GM19240 (cell line): ENCODE measurements around the gene UMAD1.
"Not testable (repeated sequence)": the region's sequence is repeated elsewhere in the genome, so short reads cannot be mapped to it uniquely, and the experiment has no call there.

Experiments used
- DNase-seq: peaks from one replicate; pipeline ENCODE4 v3.0.0; 2011; ENCODE audit warnings: low spot score; ENCODE audit not compliant: insufficient read length

The UMAD1 gene

DNA sequence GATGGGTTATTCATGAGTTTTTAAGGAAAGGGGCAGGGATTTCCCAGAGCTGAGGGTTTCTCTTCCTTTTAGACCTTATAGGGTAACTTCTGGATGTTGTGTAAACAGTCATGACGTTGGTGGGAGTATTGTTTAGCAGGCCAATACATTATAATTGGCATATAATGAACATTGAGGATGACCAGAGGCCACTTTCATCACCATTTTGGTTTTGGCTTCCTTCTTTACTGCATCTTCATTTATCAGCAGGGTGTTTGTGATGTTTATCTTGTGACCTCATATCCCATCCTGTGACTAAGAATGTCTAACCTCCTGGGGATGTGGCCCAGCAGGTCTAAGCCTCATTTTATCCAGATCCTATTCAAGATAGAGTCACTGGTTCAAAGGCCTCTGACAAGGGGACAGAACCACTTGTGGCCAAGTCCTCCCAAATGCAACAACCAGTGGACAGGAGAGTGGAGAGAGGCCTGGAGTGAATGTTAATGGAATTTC, 155.1 kb downstream of the UMAD1 start:
- DNase-seq: no peak

DNA sequence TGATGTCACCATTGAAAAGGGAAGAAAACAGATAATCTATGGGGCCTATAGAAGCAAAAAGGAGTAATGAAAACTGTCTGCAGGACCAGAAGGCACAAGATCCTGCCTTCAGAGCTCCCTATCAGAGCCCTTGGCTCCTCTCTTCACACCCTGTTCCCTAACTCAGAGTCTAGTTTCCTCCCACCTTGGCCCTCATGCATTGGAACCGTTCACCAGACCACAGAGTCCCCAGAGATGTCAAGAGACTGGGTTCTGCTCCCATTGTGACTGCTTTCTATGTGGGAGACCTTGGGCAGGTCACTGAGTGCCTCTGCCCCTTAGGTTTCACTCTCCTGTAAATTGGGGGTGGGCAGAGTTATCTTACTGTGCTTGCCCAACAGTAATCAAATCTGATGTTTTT, 158.0 kb downstream of the UMAD1 start:
- DNase-seq: no peak

DNA sequence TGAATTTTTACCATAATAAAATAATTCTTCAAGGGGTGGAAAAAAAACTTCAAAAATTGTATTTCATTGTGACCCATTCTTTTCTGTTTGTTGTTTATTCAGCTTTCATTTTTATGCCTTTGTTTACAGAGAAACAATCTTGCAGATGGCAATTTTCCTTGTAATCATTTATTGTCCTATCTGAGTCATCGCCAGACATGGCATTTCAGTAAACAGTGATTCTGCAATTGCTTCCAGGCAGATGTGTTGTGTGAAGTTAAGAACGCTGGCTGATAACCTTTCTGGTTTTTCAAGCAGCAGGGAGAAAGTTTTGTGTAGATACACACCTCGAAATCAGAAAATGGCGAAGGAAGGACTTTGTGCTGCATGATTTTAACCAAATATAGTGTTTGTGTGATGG, 158.6 kb downstream of the UMAD1 start:
- no peak for DNase-seq

DNA sequence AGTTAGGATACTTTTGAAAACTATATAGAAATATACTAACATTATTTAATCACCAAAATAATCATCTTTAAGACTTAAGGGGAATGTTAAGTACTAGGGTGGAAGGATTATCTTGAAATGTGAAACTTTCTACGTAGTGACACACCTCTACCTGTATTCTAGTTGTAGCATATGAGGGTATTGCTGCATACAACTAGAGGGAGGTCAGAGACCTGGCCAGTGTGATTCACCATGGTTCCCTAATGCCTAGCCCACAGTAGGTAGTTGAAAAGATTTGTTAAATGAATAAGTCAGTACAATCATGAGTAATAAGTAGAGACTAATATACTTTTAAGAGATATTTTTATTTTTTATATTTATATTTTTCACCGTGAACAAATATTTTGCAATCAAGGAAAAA, 162.0 kb downstream of the UMAD1 start:
- no peak for DNase-seq

DNA sequence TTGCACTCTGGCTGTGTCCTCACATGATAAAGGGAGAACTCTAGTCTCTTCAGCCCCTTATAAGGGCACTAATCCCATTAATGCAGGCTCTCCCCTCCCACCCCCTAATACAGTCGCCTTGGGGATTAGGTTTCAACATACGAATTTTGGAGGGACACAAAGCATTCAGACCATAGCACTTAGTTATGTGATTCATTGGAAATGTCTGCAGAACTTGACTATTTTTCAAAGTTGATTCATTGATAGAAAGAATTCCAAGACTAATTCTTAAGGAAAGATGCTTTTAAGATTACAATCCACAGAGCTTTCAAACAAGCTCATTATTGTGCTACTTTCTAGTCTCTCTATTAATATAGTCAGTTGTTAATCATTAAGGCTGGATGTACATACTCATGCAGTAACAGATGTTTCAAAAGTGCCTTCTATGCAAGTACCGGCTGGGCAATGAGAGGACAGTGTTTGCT, 163.2 kb downstream of the UMAD1 start:
- DNase-seq: no peak

DNA sequence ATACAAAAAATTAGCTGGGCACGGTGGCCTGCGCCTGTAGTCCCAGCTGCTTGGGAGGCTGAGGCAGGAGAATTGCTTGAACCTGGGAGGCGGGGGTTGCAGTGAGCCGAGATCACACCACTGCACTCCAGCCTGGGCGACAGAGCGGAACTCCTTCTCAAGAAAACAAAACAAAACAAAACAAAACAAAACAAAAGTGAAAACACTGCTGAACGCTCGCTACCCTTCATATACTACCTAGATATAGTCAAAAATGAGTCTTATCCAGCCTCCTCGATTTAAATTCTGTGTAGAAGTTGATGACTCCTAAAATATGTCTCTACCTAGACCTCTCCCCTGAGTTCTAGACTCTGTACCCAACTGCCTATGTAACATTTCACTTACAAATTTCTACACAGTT, 164.3 kb downstream of the UMAD1 start:
- DNase-seq: not testable (repeated sequence)

DNA sequence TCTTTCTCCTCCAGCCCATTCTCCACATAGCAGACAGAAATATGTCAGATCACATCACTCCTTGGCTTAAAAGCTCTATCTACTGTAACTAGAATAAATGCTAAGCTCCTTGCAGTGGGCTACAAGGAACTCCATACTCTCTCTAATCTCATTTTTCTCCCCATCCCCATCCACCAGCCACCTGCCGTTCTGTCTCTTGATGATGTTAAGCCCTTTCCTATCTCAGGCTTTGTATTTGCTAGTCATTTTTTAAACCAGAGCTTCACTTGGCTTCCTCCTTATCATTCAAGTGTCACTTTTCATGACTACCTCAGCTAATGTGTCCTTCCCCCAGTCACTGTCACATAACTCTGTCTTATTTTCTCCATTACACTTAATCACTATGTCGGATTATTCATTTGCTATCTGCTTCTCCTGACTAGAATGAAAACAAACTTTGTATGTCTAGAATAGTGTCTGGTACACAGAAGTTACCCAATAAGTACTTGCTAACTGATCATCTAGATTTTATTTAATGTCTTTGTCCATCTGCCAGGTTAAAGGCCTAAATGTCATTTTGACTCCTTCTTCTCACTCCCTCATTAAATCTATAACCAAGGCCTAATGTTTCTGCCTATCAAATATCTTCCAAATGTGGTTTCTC, 165.1 kb downstream of the UMAD1 start:
- no peak for DNase-seq

DNA sequence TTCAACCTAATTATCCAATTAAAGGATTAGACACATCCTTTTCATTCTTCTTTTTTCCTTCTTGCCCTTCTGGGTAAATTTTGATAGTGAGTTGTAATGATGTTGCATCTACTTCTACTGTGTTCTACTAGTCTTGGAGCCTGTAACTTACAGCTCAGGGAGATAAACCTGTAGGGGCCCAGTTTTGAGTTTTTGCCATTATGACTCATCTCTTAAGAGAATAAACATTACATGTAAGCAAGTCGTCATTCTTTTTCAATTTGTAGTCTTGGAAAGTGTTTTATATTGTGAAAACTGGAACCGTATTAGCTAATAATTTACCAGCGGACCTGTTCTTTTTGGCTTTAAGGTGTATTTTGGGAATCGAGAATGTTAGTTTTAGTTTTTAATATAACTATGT, 167.6 kb downstream of the UMAD1 start:
- DNase-seq: no peak

DNA sequence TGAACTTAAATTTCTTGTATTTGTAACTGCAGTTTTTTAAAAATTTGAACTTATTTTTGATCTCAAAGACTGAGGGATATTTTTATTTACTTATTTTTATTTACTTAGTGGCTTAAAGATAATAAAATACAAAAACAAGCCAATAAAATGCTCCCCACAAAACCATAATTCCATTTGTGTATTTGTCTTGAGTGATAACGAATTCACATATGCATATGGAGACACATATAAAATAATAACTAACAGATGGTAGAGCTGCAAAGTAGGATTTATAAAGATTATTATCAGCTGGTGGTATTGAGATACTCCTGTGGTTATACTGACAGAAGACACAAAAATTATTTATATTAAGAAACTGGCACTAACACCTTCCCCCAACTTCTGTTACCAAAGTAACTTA, 168.1 kb downstream of the UMAD1 start:
- DNase-seq: no peak

DNA sequence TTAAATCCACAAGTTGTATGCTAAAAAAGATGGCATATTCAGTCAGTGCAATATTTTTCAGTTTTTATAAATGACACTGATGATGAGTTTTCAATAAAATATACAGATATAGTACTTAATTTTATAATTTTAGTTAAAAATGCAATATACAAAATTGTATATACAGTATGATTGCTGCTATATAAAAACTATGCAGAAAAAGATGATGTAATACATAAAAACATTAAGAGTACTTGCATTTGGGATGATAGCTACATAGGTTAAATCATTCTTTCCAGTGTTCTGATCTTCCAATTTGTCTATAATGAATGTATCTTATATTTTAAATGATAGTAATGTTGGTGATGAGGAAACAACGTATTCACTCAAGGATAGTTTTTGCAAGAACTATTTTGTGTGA, 169.8 kb downstream of the UMAD1 start:
- DNase-seq: no peak

DNA sequence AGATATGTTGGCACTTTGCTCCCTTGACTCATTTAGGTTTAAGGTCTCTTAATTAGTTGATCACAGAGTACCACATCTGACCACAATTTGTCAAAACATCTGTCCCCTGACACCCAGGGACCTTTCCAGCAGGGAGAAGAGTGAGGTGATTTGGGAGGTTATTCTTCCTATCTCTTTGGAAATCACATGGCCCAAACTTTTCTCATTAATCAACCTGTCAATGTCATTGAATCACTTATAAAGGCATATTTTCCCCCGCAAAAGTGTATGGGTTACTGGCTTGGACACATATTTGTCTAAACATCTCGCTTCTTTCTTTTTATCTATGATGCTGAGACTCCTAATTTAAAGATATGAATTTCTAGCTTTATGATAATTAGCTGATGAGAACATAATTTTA, 170.3 kb downstream of the UMAD1 start:
- no peak for DNase-seq

DNA sequence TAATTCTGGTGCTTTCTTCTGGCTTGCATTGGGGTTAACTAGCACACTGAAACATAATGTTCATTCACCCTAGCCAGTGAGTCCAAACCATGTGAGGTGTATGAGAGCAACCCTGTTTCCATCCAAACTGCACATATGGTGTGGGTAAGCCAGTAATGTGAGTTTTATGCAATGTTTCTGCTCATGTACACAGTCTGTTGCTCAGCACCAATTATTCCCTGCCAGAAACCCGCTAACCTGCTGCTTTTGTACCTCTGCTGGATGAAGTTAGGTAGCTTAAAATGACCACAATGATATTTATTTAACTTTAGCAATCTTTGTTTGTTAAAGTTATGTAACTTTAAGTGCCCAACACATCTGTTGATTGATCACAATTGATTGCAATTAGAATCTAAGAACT, 171.6 kb downstream of the UMAD1 start:
- no peak for DNase-seq

DNA sequence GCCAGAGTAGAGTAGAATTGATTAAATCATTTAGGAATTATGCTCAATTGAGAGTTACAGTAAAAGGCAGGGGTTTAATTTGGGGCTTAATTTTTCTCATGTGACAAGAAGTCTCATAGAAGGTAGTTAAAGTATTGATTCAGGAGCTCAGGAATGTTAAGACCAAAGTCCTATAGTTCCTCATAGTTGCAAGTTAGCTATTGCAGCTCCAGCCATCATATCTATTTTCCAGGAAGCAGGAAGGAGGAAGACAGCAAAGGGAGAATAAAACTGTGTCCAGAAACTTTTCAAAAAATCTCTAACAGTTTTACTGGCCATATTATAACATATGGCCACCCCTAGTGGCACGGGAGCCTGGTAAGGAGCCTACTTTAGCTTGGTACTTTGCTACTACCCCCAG, 174.8 kb downstream of the UMAD1 start:
- no peak for DNase-seq

DNA sequence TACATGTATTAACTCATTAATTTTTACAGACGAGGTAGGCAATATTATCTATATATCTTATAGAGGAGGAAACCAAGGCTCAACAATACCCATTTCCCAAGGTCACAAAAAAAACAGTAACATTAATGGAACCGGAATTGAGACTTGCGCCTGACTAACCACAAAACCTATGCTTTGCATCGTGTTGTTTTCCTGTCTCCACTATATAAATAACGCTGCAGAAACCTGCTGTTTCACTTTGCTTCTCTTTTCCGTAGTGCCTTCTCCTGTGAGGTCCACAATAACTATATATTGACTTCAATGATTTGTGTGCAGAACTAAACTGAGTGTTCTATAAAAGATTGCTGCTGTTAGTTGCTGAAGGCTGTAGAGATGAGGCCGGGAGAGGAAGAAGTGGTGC, 175.5 kb downstream of the UMAD1 start:
- DNase-seq: no peak

DNA sequence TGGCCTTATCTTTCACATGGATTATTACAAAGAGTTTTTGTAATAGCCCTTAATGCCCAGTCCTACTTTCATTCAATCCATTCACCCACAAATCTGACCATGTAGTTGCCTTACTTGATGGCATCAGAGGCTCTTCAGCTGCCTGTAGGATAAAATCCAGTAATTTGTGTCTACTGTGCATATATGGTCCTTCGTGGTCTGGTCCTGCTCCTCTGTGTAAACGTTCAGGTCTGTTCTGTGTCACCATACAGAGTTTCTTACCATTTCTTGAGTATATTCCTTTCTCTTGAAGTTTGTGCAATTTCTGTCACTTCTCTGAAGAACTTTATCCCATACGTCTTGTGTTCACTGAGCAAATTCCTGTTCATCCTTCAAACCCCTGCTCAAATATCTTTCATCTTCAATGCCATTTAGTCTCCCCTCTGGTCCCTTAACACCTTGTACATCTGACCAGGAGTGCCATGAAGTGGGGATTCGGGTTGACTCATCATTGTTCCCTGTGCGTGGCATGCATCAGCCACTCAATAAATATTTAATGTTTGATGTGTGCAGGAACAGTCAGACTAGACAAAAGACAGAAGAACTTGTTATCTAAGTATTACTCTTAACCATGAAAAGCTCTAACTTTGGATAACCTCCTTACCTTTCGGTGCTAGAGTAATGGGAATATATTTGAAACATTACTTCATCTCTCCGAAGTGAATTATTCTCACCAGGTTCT, 176.4 kb downstream of the UMAD1 start:
- DNase-seq: no peak

DNA sequence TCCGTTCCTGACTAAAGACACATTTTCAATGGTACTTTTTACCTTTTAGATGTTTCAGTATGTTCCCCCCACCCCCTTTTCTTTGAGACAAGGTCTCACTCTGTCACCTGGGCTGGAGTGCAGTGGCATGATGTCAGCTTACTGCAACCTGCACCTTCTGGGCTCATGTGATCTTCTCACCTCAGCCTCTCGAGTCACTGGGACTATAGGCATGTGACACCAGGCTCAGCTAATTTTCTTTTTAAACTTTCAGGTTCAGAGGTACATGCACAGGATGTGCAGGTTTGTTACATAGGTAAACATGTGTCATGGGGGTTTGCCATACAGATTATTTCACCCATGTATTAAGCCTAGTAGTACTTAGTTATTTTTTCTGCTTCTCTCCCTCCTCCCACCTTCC, 177.2 kb downstream of the UMAD1 start:
- no peak for DNase-seq

DNA sequence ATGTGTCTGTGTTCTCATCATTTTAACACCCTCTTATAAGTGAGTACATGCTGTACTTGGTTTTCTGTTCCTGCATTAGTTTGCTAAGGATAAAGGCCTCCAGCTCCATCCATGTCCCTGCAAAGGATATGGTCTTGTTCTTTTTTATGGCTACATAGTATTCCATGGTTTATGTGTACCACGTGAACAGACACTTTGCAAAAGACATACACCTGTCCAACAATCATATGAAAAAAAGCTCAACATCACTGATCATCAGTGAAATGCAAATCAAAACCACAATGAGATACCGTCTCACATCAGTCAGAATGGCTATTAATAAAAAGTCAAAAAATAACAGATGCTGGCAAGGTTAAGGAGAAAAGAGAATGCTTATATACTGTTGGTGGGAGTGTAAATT, 177.6 kb downstream of the UMAD1 start:
- DNase-seq: not testable (repeated sequence)

DNA sequence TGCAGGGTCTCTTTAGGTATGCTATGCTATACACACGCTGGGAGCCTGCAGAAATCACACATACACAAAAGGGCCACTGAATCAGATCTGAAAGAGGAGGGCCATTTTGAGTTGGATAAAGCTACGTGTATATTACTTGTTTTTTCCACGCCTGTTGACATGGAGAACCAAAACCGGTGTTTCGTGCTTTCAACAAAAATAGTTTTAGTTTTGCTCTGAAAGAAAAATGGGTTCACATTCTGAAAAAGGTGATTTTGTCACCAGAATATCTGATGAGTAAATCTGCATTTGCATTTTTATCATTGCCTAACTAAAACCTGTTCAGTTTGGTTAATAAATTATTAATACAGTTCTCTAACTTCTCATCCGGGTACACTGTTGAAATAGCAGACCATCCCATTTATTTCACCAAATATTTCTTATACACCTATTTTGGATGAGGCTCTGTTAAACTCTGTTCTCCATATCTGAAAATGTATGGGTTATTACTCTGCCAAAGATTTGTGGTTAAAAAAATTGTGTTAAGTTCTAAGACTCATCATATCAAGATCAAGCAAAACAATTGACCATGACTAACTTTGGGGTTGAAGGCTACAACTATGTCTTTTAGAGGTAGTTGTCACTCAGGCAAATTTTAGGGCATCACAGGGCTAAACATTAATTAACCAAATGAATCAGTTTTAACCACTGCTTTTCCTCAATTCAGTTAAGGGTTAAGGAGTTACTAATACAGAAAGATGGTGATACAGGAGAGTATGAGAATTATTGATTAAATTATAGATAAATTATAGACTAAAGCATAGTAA, 179.1 kb downstream of the UMAD1 start:
- DNase-seq: no peak

DNA sequence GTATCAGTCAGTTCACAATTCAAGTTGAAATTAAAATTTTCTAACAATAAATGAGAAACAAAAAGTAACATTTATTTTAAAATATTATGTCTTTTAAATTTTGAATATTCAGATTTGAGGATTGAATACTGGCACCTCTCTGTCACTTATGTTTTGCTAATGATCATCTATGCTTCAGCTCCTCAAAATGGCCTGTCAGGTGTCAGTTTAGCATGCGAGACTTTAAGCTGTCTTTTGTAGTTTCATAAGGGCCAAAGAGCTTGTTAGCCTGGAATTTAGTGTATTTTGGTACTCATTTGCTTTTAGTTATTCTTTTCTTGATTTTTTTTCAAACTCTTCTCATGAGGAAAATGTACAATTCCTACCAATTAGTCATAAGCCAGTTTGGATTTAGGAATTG, 179.9 kb downstream of the UMAD1 start:
- DNase-seq: no peak

DNA sequence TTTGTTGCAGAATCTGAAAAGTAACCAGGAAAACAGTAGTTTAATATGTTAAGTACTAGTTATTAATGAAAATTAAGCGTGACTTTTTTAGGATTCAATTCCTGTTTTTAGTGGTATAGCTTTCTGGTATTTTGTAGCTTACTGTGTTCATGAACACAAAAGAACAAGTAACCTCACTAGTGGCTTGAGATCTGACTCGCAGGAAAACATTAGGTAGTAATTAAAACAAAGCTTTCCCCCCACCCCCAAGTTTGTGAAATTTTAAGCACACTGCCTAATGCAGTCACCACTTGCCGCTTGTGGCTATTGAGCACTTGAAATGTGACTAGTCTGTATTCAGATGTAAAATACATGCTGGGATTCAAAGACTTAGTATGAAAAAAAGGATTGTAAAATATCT, 180.4 kb downstream of the UMAD1 start:
- no peak for DNase-seq

DNA sequence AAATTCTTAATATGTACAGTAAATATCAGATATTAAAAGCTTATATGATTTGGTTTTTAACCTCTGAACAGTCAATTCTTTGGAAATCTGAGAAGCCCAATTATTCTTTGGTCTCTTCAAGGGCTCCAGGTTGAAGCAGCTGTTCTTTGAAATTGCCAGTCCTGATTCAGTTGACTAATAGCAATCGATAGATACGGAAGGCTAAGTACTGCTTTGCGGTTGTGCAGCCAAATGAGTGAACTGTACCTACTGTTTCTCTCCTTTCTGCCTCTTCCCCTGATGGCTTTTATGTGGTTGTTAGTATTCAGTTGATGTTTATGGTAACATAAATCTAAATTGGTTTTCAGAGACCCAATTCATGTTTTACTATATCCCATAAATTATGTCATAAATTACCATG, 181.0 kb downstream of the UMAD1 start:
- DNase-seq: no peak

DNA sequence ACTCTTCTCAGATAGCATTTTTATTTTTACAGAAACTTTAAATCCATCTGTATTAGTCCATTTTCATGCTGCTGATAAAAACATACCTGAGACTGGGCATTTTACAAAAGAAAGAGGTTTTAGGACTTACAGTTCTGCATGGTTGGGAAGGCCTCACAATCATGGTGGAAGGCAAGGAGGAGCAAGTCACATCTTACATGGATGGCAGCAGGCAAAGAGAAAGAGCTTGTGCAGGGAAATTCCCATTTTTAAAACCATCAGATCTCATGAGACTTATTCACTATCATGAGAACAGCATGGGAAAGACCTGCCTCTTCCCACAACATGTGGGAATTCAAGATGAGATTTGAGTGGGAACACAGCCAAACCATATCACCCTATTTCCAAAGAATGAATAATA, 184.7 kb downstream of the UMAD1 start:
- DNase-seq: not testable (repeated sequence)
